Measurements from ENCODE around the gene HOXD10.

DNA sequence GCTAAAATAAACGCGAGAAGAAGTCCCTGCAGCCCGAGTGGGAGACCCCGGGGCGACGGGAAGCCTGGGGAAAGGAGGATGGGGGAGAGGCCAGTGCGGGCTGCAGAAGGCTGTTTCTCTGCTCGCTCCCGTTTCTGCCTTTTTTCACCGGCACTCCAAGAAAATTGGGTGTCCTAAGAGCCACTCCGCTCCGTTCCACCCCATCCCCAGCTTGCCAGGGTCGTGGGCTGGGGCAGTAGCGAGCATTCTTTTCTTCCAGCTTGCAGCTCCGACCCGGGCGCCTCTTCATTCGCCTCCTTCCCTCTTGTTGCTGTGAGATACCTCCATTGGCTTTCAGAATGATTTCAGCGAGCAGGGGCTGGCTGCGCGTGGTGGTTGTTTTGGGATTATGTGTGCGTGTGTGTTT lies 41.6 kb downstream of the HOXD10 start:
- TF ChIP-seq, protein P1, sequence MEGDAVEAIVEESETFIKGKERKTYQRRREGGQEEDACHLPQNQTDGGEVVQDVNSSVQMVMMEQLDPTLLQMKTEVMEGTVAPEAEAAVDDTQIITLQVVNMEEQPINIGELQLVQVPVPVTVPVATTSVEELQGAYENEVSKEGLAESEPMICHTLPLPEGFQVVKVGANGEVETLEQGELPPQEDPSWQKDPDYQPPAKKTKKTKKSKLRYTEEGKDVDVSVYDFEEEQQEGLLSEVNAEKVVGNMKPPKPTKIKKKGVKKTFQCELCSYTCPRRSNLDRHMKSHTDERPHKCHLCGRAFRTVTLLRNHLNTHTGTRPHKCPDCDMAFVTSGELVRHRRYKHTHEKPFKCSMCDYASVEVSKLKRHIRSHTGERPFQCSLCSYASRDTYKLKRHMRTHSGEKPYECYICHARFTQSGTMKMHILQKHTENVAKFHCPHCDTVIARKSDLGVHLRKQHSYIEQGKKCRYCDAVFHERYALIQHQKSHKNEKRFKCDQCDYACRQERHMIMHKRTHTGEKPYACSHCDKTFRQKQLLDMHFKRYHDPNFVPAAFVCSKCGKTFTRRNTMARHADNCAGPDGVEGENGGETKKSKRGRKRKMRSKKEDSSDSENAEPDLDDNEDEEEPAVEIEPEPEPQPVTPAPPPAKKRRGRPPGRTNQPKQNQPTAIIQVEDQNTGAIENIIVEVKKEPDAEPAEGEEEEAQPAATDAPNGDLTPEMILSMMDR (CRISPR knock-in tag; IDR thresholded peaks at IDR 0.05): no peak
- TF ChIP-seq KDM5A (IDR thresholded peaks at IDR 0.05; ENCODE audit: borderline replicate concordance, low read length) (no peak), RXRB (CRISPR knock-in tag; IDR thresholded peaks at IDR 0.05; ENCODE audit: borderline replicate concordance) (no peak), IRX3 (CRISPR knock-in tag; IDR thresholded peaks at IDR 0.05; ENCODE audit: borderline replicate concordance, low read depth) (no peak), RAD21 (CRISPR knock-in tag; IDR thresholded peaks at IDR 0.05) (no peak)
- TF ChIP-seq, protein P2, sequence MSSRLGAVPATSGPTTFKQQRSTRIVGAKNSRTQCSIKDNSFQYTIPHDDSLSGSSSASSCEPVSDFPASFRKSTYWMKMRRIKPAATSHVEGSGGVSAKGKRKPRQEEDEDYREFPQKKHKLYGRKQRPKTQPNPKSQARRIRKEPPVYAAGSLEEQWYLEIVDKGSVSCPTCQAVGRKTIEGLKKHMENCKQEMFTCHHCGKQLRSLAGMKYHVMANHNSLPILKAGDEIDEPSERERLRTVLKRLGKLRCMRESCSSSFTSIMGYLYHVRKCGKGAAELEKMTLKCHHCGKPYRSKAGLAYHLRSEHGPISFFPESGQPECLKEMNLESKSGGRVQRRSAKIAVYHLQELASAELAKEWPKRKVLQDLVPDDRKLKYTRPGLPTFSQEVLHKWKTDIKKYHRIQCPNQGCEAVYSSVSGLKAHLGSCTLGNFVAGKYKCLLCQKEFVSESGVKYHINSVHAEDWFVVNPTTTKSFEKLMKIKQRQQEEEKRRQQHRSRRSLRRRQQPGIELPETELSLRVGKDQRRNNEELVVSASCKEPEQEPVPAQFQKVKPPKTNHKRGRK (CRISPR knock-in tag; IDR thresholded peaks at IDR 0.05): no peak

Measured in HepG2 (cell line).